Eye (tissue), 1 donor: ENCODE measurements around the gene GPS1.

Experiments used
- DNase-seq: peaks from one replicate; pipeline ENCODE4 v3.0.0-alpha.2; 2015

The GPS1 gene

GRCh38 chr17:82051776-82052637 is at the start of gene GPS1, which contains the start of gene RFNG:
TSS of gene GPS1 (plus strand) at chr17:82051898. CDS start at chr17:82051932, 34 bp downstream.
TSS of gene RFNG (minus strand) at chr17:82051811. CDS start at chr17:82051766, 45 bp downstream.
- DNase-seq = peak; percentile 85

GRCh38 chr17:82003411-82004381 is 48.0 kb upstream of the GPS1 start:
- DNase-seq = peak; percentile 57

- DNase-seq = no peak
Observed at GRCh38 chr17:82004517-82005455, 46.9 kb upstream of the GPS1 start.

GRCh38 chr17:82005701-82006348 is 45.9 kb upstream of the GPS1 start:
- DNase-seq = no peak

- DNase-seq = no peak
Observed at GRCh38 chr17:82006468-82007227, 45.0 kb upstream of the GPS1 start.

GRCh38 chr17:82007228-82007494 is 44.5 kb upstream of the GPS1 start:
- DNase-seq = no peak

GRCh38 chr17:82007495-82008257 is 44.0 kb upstream of the GPS1 start:
- peak; percentile 52 for DNase-seq

GRCh38 chr17:82008258-82008940 is 43.3 kb upstream of the GPS1 start:
- DNase-seq = peak; percentile 51

- DNase-seq = no peak
Observed at GRCh38 chr17:82008941-82009405, 42.7 kb upstream of the GPS1 start.

GRCh38 chr17:82009413-82009812 is 42.3 kb upstream of the GPS1 start:
- no peak for DNase-seq

GRCh38 chr17:82010575-82011525 is 40.8 kb upstream of the GPS1 start:
- DNase-seq = no peak

- DNase-seq = no peak
Observed at GRCh38 chr17:82011617-82012187, 40.0 kb upstream of the GPS1 start.

- no peak for DNase-seq
Observed at GRCh38 chr17:82012261-82012639, 39.4 kb upstream of the GPS1 start.

GRCh38 chr17:82012640-82013295 is 38.9 kb upstream of the GPS1 start:
- peak; percentile 56 for DNase-seq

- DNase-seq = peak; percentile 49
Observed at GRCh38 chr17:82013341-82013740, 38.4 kb upstream of the GPS1 start.

- no peak for DNase-seq
Observed at GRCh38 chr17:82013772-82014321, 37.9 kb upstream of the GPS1 start.

GRCh38 chr17:82014432-82014831 is 37.3 kb upstream of the GPS1 start:
- DNase-seq = no peak
